ENCODE measurements around the gene SOWAHA. TPM values are rescaled to one million over a fixed set of nuclear protein-coding genes. Genes with fewer than 3 reads are reported as not detected.

The SOWAHA gene
- total RNA-seq, 1 donor: under 0.01 TPM

DNA sequence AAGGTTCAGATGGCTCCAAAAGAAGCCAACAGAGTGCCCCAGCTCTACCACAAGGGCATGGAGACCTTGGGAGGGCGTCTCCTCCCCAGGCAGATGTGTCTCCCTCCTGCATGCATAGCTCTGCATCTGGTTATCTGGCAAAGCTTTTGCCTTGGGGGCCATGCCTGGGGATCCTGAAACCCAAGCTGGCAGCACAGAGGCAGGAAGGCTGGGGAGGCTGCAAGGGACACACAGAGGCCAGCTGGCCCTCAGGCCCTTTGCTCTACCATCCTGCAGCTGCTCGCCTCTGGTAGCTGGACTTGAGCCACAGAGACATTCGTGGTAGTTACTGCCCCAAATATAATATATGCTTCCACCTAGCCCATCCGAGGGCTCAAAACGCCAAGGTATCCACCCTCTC, 40.0 kb upstream of the SOWAHA start:
- peaks cover 71% of the 10 kb centered on the region for H3K79me2 ChIP-seq (ENCODE audit: insufficient read depth, low read length)
- peaks cover 42% of the 10 kb centered on the region for H4K20me1 ChIP-seq (ENCODE audit: insufficient read depth, low read length)
- H3K9me3 ChIP-seq (ENCODE audit: low read depth, low read length): no peaks in the 10 kb centered on the region
- no peak overlapping the region for H3K4me2 ChIP-seq (ENCODE audit: insufficient read depth, low read length)
- TF ChIP-seq, protein P1, sequence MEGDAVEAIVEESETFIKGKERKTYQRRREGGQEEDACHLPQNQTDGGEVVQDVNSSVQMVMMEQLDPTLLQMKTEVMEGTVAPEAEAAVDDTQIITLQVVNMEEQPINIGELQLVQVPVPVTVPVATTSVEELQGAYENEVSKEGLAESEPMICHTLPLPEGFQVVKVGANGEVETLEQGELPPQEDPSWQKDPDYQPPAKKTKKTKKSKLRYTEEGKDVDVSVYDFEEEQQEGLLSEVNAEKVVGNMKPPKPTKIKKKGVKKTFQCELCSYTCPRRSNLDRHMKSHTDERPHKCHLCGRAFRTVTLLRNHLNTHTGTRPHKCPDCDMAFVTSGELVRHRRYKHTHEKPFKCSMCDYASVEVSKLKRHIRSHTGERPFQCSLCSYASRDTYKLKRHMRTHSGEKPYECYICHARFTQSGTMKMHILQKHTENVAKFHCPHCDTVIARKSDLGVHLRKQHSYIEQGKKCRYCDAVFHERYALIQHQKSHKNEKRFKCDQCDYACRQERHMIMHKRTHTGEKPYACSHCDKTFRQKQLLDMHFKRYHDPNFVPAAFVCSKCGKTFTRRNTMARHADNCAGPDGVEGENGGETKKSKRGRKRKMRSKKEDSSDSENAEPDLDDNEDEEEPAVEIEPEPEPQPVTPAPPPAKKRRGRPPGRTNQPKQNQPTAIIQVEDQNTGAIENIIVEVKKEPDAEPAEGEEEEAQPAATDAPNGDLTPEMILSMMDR (IDR thresholded peaks at IDR 0.05; ENCODE audit: extremely low read depth, low read depth, low read length): no peak
- no peak overlapping the region for H2AFZ ChIP-seq (ENCODE audit: low read length)
- H3K36me3 ChIP-seq (ENCODE audit: insufficient read depth, low read length): no peaks in the 10 kb centered on the region
- no peak overlapping the region for H3K4me3 ChIP-seq (ENCODE audit: insufficient read depth, low read length)
- peaks cover 19% of the 10 kb centered on the region for H3K4me1 ChIP-seq (ENCODE audit: insufficient read depth, low read length)
- no peak overlapping the region for H3K27ac ChIP-seq (ENCODE audit: low read depth, low read length)
- DNase-seq (ENCODE audit: insufficient read length, low spot score, missing footprints): no peak
- H3K27me3 ChIP-seq (ENCODE audit: insufficient read depth, low read length): no peaks in the 10 kb centered on the region

DNA sequence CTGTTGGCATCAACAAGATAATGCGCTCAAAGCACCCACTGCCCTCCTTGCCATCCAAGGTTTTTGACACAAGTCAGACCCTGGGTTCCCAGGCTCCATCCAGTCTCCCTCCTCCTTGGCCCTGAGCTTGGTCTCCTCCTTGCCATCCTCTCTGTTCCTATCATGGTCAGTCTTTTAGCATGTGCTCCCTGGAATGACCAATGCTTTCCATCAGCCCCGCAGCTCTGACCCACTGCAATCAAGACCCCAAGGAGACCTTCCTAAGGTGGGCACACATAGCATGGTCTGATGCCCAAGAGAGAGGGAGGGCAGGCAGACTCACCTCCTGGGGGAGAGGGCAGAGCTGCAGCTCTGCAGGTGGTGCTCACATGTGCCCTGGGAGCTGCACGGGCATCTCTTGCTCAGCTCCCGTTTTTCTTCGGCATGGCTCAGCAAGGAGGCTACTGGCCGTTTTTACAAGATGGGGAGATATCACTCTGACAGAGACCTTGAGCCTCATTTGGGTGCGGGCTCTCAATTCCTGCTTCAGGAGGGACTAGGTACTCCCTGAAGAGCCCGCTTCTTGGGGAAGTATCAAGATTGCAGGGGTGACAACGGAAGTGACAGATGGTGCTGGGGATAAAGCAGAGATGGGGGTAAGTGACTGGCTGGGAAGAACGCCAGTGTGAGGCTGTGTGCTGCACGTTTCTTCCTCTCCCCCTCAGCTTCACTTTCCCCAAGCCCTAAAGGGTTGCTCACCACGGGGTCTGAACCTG, 39.3 kb upstream of the SOWAHA start:
- peaks cover 16% of the 10 kb centered on the region for H3K4me1 ChIP-seq (ENCODE audit: insufficient read depth, low read length)

DNA sequence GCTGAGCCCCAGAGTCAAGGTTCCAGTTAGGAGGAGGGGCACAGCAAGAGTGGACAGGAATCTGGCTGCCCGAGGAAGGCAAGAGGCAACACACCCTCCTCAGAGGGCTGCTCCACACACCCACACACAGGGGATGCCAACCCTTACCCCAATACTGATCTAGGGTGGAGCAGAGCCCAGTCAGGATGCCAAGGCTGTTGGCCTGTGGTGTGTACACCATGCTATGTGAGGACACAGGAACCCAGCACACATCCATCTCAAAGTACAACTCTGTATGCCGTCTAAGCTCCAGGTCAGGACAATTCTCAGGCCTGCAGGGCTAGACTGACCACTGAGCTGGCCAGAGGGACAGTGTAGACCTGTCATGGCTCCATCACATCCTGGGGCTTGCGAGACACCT, 38.7 kb upstream of the SOWAHA start:
- TF ChIP-seq, protein P1 (IDR thresholded peaks at IDR 0.05; ENCODE audit: extremely low read depth, low read depth, low read length): no peak
- no peaks in the 10 kb centered on the region for H3K36me3 ChIP-seq (ENCODE audit: insufficient read depth, low read length)
- H3K4me1 ChIP-seq (ENCODE audit: insufficient read depth, low read length): peaks cover 16% of the 10 kb centered on the region
- no peaks in the 10 kb centered on the region for H3K27me3 ChIP-seq (ENCODE audit: insufficient read depth, low read length)
- no peak overlapping the region for H3K4me2 ChIP-seq (ENCODE audit: insufficient read depth, low read length)
- H3K27ac ChIP-seq (ENCODE audit: low read depth, low read length): no peak overlapping the region
- H3K4me3 ChIP-seq (ENCODE audit: insufficient read depth, low read length): no peak overlapping the region
- H4K20me1 ChIP-seq (ENCODE audit: insufficient read depth, low read length): peaks cover 33% of the 10 kb centered on the region
- no peak for DNase-seq (ENCODE audit: insufficient read length, low spot score, missing footprints)
- H2AFZ ChIP-seq (ENCODE audit: low read length): no peak overlapping the region
- H3K79me2 ChIP-seq (ENCODE audit: insufficient read depth, low read length): peaks cover 58% of the 10 kb centered on the region
- no peaks in the 10 kb centered on the region for H3K9me3 ChIP-seq (ENCODE audit: low read depth, low read length)

More for the DNA sequence above, 39.3 kb upstream of the SOWAHA start:
- H3K4me3 ChIP-seq (ENCODE audit: insufficient read depth, low read length): no peak overlapping the region
- H3K27ac ChIP-seq (ENCODE audit: low read depth, low read length): no peak overlapping the region
- no peaks in the 10 kb centered on the region for H3K9me3 ChIP-seq (ENCODE audit: low read depth, low read length)
- H2AFZ ChIP-seq (ENCODE audit: low read length): no peak overlapping the region
- no peak overlapping the region for H3K4me2 ChIP-seq (ENCODE audit: insufficient read depth, low read length)
- no peaks in the 10 kb centered on the region for H3K27me3 ChIP-seq (ENCODE audit: insufficient read depth, low read length)
- H4K20me1 ChIP-seq (ENCODE audit: insufficient read depth, low read length): peaks cover 36% of the 10 kb centered on the region
- TF ChIP-seq, protein P1 (IDR thresholded peaks at IDR 0.05; ENCODE audit: extremely low read depth, low read depth, low read length): no peak
- peaks cover 64% of the 10 kb centered on the region for H3K79me2 ChIP-seq (ENCODE audit: insufficient read depth, low read length)
- no peak for DNase-seq (ENCODE audit: insufficient read length, low spot score, missing footprints)
- H3K36me3 ChIP-seq (ENCODE audit: insufficient read depth, low read length): no peaks in the 10 kb centered on the region

DNA sequence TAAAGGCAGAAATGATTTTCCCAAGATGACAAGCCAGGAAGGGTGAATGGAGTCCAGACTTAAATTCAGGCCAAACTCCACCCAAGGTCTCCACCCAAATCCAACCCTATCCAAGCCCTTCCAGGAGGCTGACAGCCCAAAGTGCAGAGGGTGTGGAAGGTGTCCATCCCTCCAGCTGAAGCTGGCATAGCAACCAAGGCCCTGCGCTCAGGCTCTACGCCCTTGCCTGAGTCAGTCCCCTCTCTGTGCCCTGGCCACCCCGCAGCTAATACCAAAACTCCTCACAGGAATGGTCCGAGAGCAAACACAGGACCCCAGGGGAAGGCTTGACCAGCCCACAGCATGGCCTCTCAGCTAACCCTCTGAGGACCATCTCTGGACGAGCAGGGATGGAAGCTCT, 38.2 kb upstream of the SOWAHA start:
- H4K20me1 ChIP-seq (ENCODE audit: insufficient read depth, low read length): peaks cover 31% of the 10 kb centered on the region
- peaks cover 16% of the 10 kb centered on the region for H3K4me1 ChIP-seq (ENCODE audit: insufficient read depth, low read length)
- no peak overlapping the region for H3K27ac ChIP-seq (ENCODE audit: low read depth, low read length)
- no peak overlapping the region for H2AFZ ChIP-seq (ENCODE audit: low read length)
- DNase-seq (ENCODE audit: insufficient read length, low spot score, missing footprints): no peak
- no peak overlapping the region for H3K4me3 ChIP-seq (ENCODE audit: insufficient read depth, low read length)
- no peaks in the 10 kb centered on the region for H3K36me3 ChIP-seq (ENCODE audit: insufficient read depth, low read length)
- H3K27me3 ChIP-seq (ENCODE audit: insufficient read depth, low read length): no peaks in the 10 kb centered on the region
- no peak overlapping the region for H3K4me2 ChIP-seq (ENCODE audit: insufficient read depth, low read length)
- peaks cover 55% of the 10 kb centered on the region for H3K79me2 ChIP-seq (ENCODE audit: insufficient read depth, low read length)
- TF ChIP-seq, protein P1 (IDR thresholded peaks at IDR 0.05; ENCODE audit: extremely low read depth, low read depth, low read length): no peak
- no peaks in the 10 kb centered on the region for H3K9me3 ChIP-seq (ENCODE audit: low read depth, low read length)
